Measurements from ENCODE around the gene YIPF2.

DNA sequence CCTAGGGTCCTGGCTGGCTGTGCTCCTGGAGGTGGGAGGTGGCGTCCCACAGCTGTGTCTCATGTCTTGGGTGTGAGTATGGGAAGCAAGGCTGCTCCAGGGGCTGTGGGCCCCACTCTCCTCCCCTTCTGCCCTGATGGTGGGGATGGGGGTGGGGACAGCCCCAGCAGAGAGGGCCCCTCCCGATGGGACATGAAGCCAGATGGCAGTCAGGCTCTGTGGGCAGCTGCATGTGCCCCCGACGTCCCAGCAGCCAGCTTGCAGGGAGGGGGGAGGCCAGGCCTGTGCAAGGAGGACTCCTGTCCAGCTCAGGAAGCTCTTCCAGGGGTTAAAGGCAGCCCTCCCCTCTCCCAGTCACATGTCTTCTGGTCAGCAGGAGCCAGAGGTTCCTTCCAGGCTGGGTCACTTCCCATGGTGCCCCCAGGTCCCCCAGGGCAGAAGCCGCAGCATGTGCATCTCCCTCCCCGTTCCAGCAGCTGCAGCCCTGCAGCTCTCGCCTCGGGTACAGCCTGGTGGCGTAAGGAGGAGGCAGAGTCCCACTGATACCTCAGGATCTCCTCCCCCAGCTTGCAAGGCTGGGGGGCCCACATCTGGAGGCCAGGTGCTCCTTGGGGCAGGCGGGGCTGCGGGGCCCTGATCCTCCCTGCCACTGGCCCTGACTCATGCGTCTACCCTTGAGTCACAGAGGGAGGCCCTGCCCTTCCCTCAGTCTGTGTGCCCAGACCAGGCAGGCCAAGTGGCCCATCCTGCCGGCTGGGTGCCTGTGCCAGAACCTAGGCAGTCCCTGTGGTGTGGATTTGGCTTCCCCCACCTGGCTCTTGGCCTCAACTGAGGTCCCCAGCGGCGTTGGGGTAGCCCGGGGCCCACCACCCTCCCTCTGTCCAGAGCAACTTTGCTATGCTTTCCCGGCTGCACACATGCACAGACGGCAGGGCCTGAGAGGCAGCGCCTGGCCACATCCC, 13.0 kb downstream of the YIPF2 start:
- TF ChIP-seq, protein P1, sequence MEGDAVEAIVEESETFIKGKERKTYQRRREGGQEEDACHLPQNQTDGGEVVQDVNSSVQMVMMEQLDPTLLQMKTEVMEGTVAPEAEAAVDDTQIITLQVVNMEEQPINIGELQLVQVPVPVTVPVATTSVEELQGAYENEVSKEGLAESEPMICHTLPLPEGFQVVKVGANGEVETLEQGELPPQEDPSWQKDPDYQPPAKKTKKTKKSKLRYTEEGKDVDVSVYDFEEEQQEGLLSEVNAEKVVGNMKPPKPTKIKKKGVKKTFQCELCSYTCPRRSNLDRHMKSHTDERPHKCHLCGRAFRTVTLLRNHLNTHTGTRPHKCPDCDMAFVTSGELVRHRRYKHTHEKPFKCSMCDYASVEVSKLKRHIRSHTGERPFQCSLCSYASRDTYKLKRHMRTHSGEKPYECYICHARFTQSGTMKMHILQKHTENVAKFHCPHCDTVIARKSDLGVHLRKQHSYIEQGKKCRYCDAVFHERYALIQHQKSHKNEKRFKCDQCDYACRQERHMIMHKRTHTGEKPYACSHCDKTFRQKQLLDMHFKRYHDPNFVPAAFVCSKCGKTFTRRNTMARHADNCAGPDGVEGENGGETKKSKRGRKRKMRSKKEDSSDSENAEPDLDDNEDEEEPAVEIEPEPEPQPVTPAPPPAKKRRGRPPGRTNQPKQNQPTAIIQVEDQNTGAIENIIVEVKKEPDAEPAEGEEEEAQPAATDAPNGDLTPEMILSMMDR (conservative IDR thresholded peaks at IDR 0.05; ENCODE audit: low read depth, low read length) = no peak
- no peak for TF ChIP-seq EZH2 (IDR thresholded peaks at IDR 0.05; ENCODE audit: low read length, unreplicated experiment)
- no peak for TF ChIP-seq EZH2phosphoT487 (IDR thresholded peaks at IDR 0.05; ENCODE audit: borderline replicate concordance, low read length)

Data from PC-3 (cell line).